Mucosa of descending colon (tissue), 3 donors: ENCODE measurements around the gene CFAP300. TPM values are rescaled to one million over a fixed set of nuclear protein-coding genes. Genes with fewer than 3 reads are reported as not detected.

Experiments
- ATAC-seq: fragments of 200-7000 bp; cut with Tn5 transposase; one replicate; pipeline ENCODE4 v1.9.1; 2020; ENCODE audit warnings: mild to moderate bottlenecking, moderate library complexity
- DNase-seq, 3 donors: peaks; one replicate each; pipeline ENCODE4 v3.0.0-alpha.2; 2020
- H3K36me3 ChIP-seq: fragments of 200-600 bp; one replicate; pipeline ENCODE4 v1.8.0; 2021; ENCODE audit warnings: low read depth, mild to moderate bottlenecking
- H3K4me1 ChIP-seq: fragments of 200-600 bp; one replicate; pipeline ENCODE4 v1.8.0; 2021; ENCODE audit warnings: low read depth, mild to moderate bottlenecking
- H3K4me3 ChIP-seq: fragments of 200-600 bp; one replicate; pipeline ENCODE4 v1.8.0; 2021; ENCODE audit warnings: mild to moderate bottlenecking
- H3K9me3 ChIP-seq: fragments of 200-600 bp; one replicate; pipeline ENCODE4 v1.8.0; 2021; ENCODE audit warnings: mild to moderate bottlenecking
- CTCF ChIP-seq: fragments of 200-600 bp; IDR thresholded peaks from one replicate; pipeline ENCODE4 v1.8.0; 2022; ENCODE audit warnings: antibody characterized with exemption, mild to moderate bottlenecking
- intact Hi-C, 2 donors: fragments of 100-400 bp; cut with DNase I in 1 of 2; cut with micrococcal nuclease in 1 of 2; formaldehyde crosslinking; loops; one replicate each; pipeline versions ENCODE4 v1.11.0 to v1.11.1; 2022; cut with DNase I, micrococcal nuclease
- total RNA-seq, 3 donors: library from RNA; stranded (reverse); fragmentation: NEBNext Ultra II Directional in 2 of 3; extraction: Animal tissue kit (Norgen Biotek cat#: 25700) in 2 of 3; gene quantifications; one replicate each; pipeline versions ENCODE4 v1.2.1 to v1.2.4, GENCODE V29; 2021 to 2023
- donor health status: DM: no; HTN: no; CAD: no; lungs with moderate emphysema.
- donor health status: DM: no; HTN: no; CAD: no.
- donor health status: DM: no; HTN: yes; CAD: no.

The CFAP300 gene
- total RNA-seq, 3 donors from 2014 or later: 0.51 to 2.0 TPM; not detected in 1

- no peaks in the 10 kb centered on the region for H3K4me1 ChIP-seq
- ATAC-seq: no peak
- no peaks in the 10 kb centered on the region for H3K36me3 ChIP-seq
- no peak for DNase-seq
- intact Hi-C loops: no loop called here
- no peak for TF ChIP-seq CTCF
- no peak overlapping the region for H3K4me3 ChIP-seq
- H3K9me3 ChIP-seq: no peaks in the 10 kb centered on the region
These were observed 61.6 kb downstream of the CFAP300 start for GRCh38 chr11:102108734-102109440.

- Histone ChIP-seq H3K36me3 (no peaks in the 10 kb centered on the region), H3K4me3 (peak within 1 kb of the TSS; percentile 84), H3K9me3 (no peaks in the 10 kb centered on the region), H3K4me1 (peaks cover 2% of the 10 kb centered on the region)
- DNase-seq: peak; percentile 90 to 92 (median 91)
- intact Hi-C loops: no loop called here
- ATAC-seq: peak; percentile 90
- TF ChIP-seq CTCF: no peak
These were observed 62.9 kb downstream of the CFAP300 start, which contains the start of gene YAP1 for GRCh38 chr11:102109896-102110760. TSS of gene YAP1 (plus strand) at chr11:102110447. CDS start at chr11:102110849, 402 bp downstream.

- Histone ChIP-seq H3K36me3 (no peaks in the 10 kb centered on the region), H3K4me1 (peaks cover 8% of the 10 kb centered on the region), H3K9me3 (no peaks in the 10 kb centered on the region), H3K4me3 (peak overlapping the region; percentile 84)
- peak in 1 of 3 donors; percentile 67 for DNase-seq
- peak; percentile 10 for ATAC-seq
- no peak for TF ChIP-seq CTCF
- intact Hi-C loops: no loop called here
These were observed 63.4 kb downstream of the CFAP300 start for GRCh38 chr11:102110761-102111010.

- TF ChIP-seq CTCF: no peak
- H3K4me1 ChIP-seq: peaks cover 13% of the 10 kb centered on the region
- intact Hi-C loops: no loop called here
- no peaks in the 10 kb centered on the region for H3K9me3 ChIP-seq
- peak; percentile 73 to 82 (median 77) for DNase-seq
- H3K4me3 ChIP-seq: peak overlapping the region; percentile 84
- peak; percentile 52 for ATAC-seq
- H3K36me3 ChIP-seq: no peaks in the 10 kb centered on the region
These were observed 64.0 kb downstream of the CFAP300 start for GRCh38 chr11:102111011-102111786.

- Histone ChIP-seq H3K9me3 (no peaks in the 10 kb centered on the region), H3K36me3 (no peaks in the 10 kb centered on the region), H3K4me1 (peaks cover 20% of the 10 kb centered on the region), H3K4me3 (peak overlapping the region; percentile 84)
- intact Hi-C loops: no loop called here
- no peak for TF ChIP-seq CTCF
- peak; percentile 66 for ATAC-seq
- DNase-seq: peak in 1 of 3 donors; percentile 62
These were observed 64.7 kb downstream of the CFAP300 start for GRCh38 chr11:102111787-102112508.
